Measurements from ENCODE around the gene CCR1. TPM values are rescaled to one million over a fixed set of nuclear protein-coding genes. Genes with fewer than 3 reads are reported as not detected.

Gene CCR1
- total RNA-seq, 1 donor from 2014 or later, result not detected

DNA sequence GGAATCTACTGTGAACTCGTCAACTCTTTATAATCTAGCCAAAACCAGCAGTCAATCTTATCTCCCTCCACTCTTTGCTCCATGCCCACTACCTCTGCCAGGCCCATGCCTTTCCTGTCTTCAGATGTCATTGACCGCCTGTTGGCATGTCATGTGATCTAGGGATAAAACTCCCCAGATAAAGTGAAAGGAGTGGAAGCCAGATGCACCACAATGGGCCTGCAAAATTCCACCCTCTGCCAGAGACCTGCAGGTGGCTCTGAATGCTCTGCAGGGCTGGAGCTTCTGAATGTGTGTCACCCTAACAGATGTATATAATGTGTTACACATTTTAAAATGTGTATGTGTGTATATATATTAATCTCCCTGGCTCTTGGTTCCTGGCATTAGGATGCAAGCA lies 31.8 kb upstream of the CCR1 start:
- Mint-ChIP-seq H3K27me3 (ENCODE audit: unreplicated experiment) (no peaks in the 10 kb centered on the region), H3K4me3 (ENCODE audit: unreplicated experiment) (no peak overlapping the region), H3K9me3 (ENCODE audit: unreplicated experiment) (no peaks in the 10 kb centered on the region), H3K36me3 (ENCODE audit: unreplicated experiment) (no peaks in the 10 kb centered on the region), H3K4me1 (ENCODE audit: low read depth, unreplicated experiment) (no peaks in the 10 kb centered on the region), H3K27ac (ENCODE audit: unreplicated experiment) (no peak overlapping the region)
- TF ChIP-seq, protein P1, sequence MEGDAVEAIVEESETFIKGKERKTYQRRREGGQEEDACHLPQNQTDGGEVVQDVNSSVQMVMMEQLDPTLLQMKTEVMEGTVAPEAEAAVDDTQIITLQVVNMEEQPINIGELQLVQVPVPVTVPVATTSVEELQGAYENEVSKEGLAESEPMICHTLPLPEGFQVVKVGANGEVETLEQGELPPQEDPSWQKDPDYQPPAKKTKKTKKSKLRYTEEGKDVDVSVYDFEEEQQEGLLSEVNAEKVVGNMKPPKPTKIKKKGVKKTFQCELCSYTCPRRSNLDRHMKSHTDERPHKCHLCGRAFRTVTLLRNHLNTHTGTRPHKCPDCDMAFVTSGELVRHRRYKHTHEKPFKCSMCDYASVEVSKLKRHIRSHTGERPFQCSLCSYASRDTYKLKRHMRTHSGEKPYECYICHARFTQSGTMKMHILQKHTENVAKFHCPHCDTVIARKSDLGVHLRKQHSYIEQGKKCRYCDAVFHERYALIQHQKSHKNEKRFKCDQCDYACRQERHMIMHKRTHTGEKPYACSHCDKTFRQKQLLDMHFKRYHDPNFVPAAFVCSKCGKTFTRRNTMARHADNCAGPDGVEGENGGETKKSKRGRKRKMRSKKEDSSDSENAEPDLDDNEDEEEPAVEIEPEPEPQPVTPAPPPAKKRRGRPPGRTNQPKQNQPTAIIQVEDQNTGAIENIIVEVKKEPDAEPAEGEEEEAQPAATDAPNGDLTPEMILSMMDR (IDR thresholded peaks at IDR 0.05; ENCODE audit: partially characterized antibody, unreplicated experiment), result no peak
- no peak for DNase-seq

DNA sequence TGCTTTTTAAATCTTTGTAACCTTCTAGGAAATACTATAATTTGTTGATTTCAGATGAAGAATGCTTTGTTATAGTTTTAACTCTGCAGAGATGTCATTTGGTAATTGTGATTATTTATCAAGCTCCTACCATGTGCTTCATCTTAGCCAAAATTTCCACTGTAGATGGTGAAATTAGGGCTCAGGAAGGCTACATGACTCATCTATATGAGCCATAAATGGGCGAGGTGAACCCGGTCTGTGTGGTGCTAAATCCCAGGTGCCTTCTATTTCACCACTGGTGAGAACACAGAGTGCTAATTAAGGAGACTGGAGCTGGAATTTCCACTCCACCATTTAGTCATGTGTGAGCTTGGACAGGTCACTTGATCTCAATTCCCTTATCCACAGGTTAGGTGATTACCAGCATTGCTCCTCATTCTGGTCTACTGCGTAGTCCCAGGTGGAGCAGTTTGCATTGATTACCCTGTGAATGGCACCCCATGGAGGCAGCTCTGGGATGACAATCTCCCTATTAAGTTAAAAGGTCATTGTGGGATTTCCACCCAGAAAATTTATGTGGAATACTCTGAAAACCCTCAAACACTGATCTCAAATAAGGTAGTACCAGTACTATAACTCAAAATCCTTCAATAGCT lies 31.3 kb upstream of the CCR1 start:
- TF ChIP-seq, protein P1 (IDR thresholded peaks at IDR 0.05; ENCODE audit: partially characterized antibody, unreplicated experiment), result no peak
- Mint-ChIP-seq H3K27ac (ENCODE audit: unreplicated experiment) (no peak overlapping the region), H3K4me3 (ENCODE audit: unreplicated experiment) (no peak overlapping the region), H3K4me1 (ENCODE audit: low read depth, unreplicated experiment) (no peaks in the 10 kb centered on the region), H3K9me3 (ENCODE audit: unreplicated experiment) (no peaks in the 10 kb centered on the region), H3K36me3 (ENCODE audit: unreplicated experiment) (no peaks in the 10 kb centered on the region), H3K27me3 (ENCODE audit: unreplicated experiment) (no peaks in the 10 kb centered on the region)
- DNase-seq, result no peak

DNA sequence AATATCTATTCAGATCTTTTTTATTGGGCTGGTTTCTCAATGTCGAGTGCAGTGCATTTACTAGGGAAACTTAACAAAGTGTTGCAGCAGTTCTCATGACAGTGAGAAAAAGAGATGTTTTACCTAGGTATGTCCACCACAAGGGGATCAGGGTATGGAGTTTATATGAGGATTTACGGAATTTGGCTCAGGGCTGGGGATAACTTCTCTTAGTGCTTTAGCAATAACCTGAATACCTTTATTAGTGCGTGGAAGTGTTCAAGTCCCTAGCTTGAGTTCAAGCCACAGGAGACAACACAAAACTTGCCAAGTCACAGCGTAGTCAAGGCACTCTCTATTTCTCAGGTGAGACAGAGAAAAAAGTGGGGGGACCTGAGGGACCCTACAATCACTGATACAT lies 30.3 kb upstream of the CCR1 start:
- TF ChIP-seq, protein P1 (IDR thresholded peaks at IDR 0.05; ENCODE audit: partially characterized antibody, unreplicated experiment), result no peak
- Mint-ChIP-seq H3K27ac (ENCODE audit: unreplicated experiment) (no peak overlapping the region), H3K9me3 (ENCODE audit: unreplicated experiment) (no peaks in the 10 kb centered on the region), H3K4me1 (ENCODE audit: low read depth, unreplicated experiment) (no peaks in the 10 kb centered on the region), H3K36me3 (ENCODE audit: unreplicated experiment) (no peaks in the 10 kb centered on the region), H3K4me3 (ENCODE audit: unreplicated experiment) (no peak overlapping the region), H3K27me3 (ENCODE audit: unreplicated experiment) (no peaks in the 10 kb centered on the region)
- no peak for DNase-seq

DNA sequence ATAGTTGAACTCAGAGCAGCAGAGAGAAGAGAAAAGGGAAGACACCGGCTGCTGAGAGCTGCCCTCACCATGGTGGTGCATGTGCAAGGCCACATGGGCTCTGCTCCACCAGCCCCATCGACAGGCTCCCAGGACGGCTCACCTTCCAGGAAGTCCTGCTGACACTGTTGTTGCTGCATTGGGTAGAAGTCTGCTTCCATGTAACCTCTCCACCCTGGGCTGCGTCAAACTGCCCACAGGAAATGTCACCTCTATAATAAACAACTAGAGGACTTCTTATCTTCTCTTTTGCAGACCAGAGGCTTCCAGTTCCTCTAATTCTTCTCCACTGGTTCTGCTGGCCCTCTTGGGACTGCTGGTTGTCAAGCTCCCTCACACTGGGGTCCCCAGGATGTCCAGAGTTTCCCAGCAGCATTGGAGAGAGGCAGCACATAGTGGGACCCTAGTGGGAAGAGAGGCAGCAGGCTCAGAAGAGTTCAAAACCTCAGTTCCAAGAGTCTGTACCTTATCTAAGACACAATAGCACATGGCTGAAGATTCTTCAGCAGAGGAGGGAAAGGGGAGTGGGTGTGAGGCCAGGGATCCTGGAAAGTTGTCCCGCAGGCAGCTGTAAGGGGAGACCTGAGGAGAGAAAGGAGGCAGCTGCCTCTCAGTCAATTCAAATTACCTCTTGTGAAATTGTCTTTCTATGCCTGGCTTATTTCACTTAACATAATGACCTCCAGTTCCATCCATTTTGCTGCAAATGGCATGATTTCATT lies 28.4 kb upstream of the CCR1 start:
- H3K27me3 Mint-ChIP-seq (ENCODE audit: unreplicated experiment), result peaks cover 2% of the 10 kb centered on the region
- H3K36me3 Mint-ChIP-seq (ENCODE audit: unreplicated experiment), result no peaks in the 10 kb centered on the region
- H3K27ac Mint-ChIP-seq (ENCODE audit: unreplicated experiment), result no peak overlapping the region
- TF ChIP-seq, protein P1 (IDR thresholded peaks at IDR 0.05; ENCODE audit: partially characterized antibody, unreplicated experiment), result no peak
- H3K9me3 Mint-ChIP-seq (ENCODE audit: unreplicated experiment), result no peaks in the 10 kb centered on the region
- no peaks in the 10 kb centered on the region for H3K4me1 Mint-ChIP-seq (ENCODE audit: low read depth, unreplicated experiment)
- no peak overlapping the region for H3K4me3 Mint-ChIP-seq (ENCODE audit: unreplicated experiment)
- no peak for DNase-seq

DNA sequence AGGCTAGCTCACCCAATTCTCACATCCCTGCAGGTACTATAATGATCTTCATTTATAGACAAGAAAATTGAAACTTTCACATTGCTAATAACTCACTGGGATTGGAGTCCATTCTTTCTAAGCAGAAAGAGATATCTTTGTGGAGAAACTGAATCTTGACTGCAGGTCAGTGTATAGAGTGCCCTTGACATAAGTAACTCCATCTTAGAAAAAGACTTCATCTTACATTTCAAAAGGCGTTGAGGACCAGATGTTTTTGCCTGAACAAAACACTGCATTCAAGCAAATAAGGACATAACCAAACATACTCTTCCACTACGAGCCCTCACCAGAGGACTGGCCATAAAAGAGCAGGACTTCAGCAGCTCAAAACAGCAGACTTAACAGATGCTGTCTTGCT lies 27.3 kb upstream of the CCR1 start:
- no peak for DNase-seq
- Mint-ChIP-seq H3K4me1 (ENCODE audit: low read depth, unreplicated experiment) (no peaks in the 10 kb centered on the region), H3K9me3 (ENCODE audit: unreplicated experiment) (no peaks in the 10 kb centered on the region), H3K27me3 (ENCODE audit: unreplicated experiment) (peaks cover 2% of the 10 kb centered on the region), H3K4me3 (ENCODE audit: unreplicated experiment) (no peak overlapping the region), H3K36me3 (ENCODE audit: unreplicated experiment) (no peaks in the 10 kb centered on the region), H3K27ac (ENCODE audit: unreplicated experiment) (no peak overlapping the region)
- TF ChIP-seq, protein P1 (IDR thresholded peaks at IDR 0.05; ENCODE audit: partially characterized antibody, unreplicated experiment), result no peak

Measured in glutamatergic neuron (in vitro differentiated cells).